Stomach (tissue), 4 donors: ENCODE results near the gene GSDME.

ENCODE experiments used
- CTCF ChIP-seq, 7 experiments: fragments of 450-650 bp in 4 of 7; fragments of 200-600 bp in 3 of 7; sonication (generic) in 3 of 7; IDR thresholded peaks; one replicate each; pipeline ENCODE4 v1.5.1; 2016 to 2019; ENCODE audit warnings: antibody characterized with exemption in 7 of 7, control low read depth in 2 of 7, mild to moderate bottlenecking in 1 of 7
- POLR2A ChIP-seq, 4 donors: fragments of 450-650 bp; IDR thresholded peaks; one replicate each; pipeline ENCODE4 v1.6.1; 2016; ENCODE audit warnings: antibody characterized with exemption in 4 of 4, control low read depth in 2 of 4, mild to moderate bottlenecking in 1 of 4, moderate library complexity in 1 of 4

- TF ChIP-seq CTCF (IDR thresholded peaks at IDR 0.05) (no peak), POLR2A (IDR thresholded peaks at IDR 0.05) (no peak)
Measured at GRCh38 chr7:24798261-24798660, 41.0 kb upstream of the GSDME start.
